GM06990 (cell line): ENCODE measurements around the gene TSPO.

ENCODE experiments used
- DNase-seq: peaks from one replicate; pipeline ENCODE4 v3.0.0-alpha.2; 2011; ENCODE audit not compliant: insufficient read length; ENCODE audit errors: extremely low read depth
- H3K27me3 ChIP-seq: replicated peaks from 2 replicates; pipeline ENCODE4 v1.6.0; 2011; ENCODE audit warnings: low read length; ENCODE audit not compliant: control insufficient read depth, insufficient read depth
- H3K36me3 ChIP-seq: 2 replicates; pipeline ENCODE4 v1.5.1; 2011; ENCODE audit warnings: low read length; ENCODE audit not compliant: control insufficient read depth, insufficient read depth
- H3K4me3 ChIP-seq: replicated peaks from 2 replicates; pipeline ENCODE4 v1.5.1; 2011; ENCODE audit warnings: low read depth, mild to moderate bottlenecking, control low read depth, low read length
- TF ChIP-seq, protein P1 (sequence below): IDR thresholded peaks from 2 replicates; pipeline ENCODE4 v1.5.1; 2011; ENCODE audit warnings: low read length, control low read depth, mild to moderate bottlenecking, inconsistent platforms; ENCODE audit not compliant: insufficient read depth, poor library complexity, severe bottlenecking

Gene TSPO

DNA sequence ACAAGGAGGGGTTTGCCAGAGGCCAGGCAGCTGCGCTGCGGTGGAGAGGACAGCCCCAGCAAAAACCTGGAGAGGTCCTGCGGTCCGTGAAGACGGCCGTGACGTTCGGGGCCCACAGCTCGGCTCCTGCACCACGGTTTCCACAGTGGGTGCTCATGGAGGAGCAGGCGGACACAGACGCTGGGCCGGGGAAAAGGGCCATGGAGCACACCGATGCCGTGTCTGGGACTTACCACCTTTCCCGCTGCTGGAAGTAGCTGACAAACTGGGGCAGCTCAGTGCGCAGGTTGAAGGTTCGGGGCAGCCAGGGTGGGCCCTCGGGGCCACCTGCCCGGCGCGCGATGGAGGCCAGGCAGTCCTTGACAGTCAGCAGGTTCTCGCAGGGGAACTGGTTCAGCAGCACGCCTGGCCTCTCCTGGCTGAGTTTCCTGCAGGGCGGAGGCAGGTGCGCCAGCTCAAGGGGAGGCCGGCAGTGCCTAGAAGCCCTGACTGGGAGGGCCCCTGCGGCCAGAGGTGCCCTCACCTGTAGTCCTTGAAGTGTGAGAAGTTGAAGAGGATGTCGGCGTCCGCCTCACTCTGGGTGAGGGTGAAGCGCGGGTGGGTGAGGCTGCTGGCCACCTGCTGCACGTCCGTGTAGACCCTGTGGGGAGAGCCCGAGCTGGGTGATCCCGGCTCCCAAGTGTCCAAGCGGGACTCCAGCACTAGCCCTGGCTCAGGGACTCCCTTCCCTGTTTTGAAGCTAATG, 22.8 kb downstream of the TSPO start:
- H3K36me3 ChIP-seq = peaks cover 28% of the 10 kb centered on the region
- TF ChIP-seq, protein P1, sequence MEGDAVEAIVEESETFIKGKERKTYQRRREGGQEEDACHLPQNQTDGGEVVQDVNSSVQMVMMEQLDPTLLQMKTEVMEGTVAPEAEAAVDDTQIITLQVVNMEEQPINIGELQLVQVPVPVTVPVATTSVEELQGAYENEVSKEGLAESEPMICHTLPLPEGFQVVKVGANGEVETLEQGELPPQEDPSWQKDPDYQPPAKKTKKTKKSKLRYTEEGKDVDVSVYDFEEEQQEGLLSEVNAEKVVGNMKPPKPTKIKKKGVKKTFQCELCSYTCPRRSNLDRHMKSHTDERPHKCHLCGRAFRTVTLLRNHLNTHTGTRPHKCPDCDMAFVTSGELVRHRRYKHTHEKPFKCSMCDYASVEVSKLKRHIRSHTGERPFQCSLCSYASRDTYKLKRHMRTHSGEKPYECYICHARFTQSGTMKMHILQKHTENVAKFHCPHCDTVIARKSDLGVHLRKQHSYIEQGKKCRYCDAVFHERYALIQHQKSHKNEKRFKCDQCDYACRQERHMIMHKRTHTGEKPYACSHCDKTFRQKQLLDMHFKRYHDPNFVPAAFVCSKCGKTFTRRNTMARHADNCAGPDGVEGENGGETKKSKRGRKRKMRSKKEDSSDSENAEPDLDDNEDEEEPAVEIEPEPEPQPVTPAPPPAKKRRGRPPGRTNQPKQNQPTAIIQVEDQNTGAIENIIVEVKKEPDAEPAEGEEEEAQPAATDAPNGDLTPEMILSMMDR = no peak
- no peak for DNase-seq
- no peaks in the 10 kb centered on the region for H3K27me3 ChIP-seq
- no peak overlapping the region for H3K4me3 ChIP-seq

DNA sequence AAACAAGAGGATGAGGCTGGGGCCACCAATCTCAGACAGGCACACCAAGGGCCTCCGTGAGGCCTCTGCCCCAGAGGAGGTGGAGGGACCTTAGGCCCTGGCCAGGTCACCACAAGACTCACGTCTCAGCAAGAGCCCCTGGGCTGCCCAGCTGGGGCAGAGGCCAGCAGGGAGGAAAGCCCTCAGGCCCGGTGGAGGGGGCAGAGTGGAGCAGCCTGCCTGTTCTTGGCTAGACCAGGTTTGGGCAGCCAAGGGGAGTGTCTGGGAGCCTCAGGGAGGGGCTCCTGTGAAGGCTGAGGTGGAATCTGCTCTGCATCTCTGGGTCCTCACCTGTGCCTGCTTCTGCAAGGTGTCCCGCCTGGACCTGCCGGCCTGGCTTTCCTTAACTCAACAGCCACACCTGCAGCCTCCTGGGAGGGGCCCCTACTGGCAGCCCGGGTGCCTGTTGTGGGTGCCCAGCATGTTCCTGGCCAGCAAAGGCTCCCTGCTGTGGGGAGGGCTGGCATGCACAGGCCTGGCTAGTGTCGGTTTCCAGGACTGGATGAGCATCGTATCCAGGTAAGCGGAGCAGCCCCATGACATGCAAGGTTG, 23.7 kb downstream of the TSPO start:
- no peak for DNase-seq
- no peak overlapping the region for H3K4me3 ChIP-seq
- TF ChIP-seq, protein P1 = no peak
- H3K36me3 ChIP-seq = peaks cover 34% of the 10 kb centered on the region
- H3K27me3 ChIP-seq = no peaks in the 10 kb centered on the region

DNA sequence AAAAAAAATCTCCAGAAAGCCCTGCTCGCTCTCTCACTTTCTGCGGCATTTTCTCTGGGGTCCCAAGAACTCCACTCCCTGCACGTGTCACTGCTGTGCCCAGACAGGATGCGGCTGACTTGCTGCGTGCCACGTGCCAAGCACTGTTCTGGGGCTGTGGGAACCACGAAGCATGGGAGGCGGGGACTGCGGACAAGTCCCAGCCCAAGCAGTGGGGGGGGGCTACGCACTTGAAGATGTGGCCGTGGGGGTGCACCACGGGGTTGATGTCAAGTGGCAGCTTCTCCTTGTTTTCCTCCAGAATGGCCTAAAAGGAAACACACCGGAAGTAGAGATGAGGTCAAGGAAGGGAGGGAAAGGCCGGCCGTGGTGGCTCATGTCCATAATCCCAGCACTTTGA, 24.7 kb downstream of the TSPO start:
- Histone ChIP-seq H3K36me3 (peaks cover 33% of the 10 kb centered on the region), H3K4me3 (no peak overlapping the region), H3K27me3 (no peaks in the 10 kb centered on the region)
- TF ChIP-seq, protein P1 = no peak
- DNase-seq = no peak

DNA sequence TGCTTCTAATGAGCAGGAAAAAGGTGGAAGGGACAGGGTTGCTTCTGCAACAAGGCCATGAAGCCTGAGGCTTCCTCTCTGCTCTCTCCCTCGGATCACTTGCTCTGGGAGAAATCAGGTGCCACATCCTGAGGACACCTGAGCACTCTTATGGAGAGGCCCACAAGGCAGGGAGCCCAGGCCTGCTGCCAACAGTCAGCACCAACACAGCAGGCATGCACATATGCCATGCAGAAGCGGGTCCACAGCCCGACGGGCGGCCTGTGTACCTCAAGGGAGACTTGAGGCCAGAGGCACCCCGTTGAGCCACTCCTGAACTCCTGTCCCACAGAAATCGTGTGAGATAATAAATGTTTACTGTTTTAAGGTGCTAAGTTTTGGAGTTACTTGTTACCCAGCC, 26.1 kb downstream of the TSPO start:
- Histone ChIP-seq H3K27me3 (no peaks in the 10 kb centered on the region), H3K4me3 (no peak overlapping the region), H3K36me3 (peaks cover 35% of the 10 kb centered on the region)
- no peak for DNase-seq
- TF ChIP-seq, protein P1 = no peak

DNA sequence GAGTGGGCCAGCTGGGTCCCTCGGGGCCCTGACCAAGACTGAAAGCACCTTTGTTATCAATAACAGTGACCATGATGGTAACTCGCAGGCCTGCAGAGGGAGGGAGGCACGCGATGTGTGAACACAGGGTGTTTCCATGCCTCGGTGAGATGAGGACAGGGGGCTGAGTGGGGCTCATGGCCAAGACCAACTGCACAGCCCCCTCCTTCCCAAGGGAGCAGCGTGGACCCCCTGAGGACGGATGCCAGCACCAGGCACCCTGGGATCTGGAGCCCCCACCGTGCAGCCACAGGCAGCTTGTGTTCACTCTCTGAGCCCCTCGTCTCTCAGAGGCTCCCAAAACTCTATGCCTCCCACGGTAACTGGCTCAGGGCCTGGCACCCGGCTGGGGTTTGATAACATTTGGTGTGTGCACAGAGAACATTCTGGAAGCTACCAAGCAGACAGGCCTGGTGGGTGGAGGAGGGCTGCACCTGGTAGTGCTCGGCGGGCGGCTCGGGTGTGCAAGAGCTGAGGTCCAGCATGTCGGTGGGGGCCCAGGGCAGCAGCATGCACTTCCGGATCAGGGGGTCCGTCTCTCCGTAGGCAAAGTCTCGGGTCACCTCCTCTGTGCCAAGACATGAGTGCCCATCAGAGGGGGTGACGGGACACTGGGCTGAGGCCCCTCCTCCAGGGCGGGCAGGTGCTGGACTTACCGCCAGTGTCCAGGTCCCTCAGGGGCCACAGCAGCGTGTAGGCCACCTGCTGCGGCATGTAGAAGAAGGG, 28.0 kb downstream of the TSPO start:
- peaks cover 31% of the 10 kb centered on the region for H3K36me3 ChIP-seq
- no peaks in the 10 kb centered on the region for H3K27me3 ChIP-seq
- no peak for DNase-seq
- no peak overlapping the region for H3K4me3 ChIP-seq
- TF ChIP-seq, protein P1 = no peak
